Effector memory CD8-positive, alpha-beta T cell (primary cell): Measurements from ENCODE around the gene TRMT61A.
"Not testable (repeated sequence)": the region's sequence is repeated elsewhere in the genome, so short reads cannot be mapped to it uniquely, and the experiment has no call there.

ENCODE experiments used
- ATAC-seq: fragments of 150-1000 bp; cut with Tn5 transposase; replicated peaks from 2 replicates; pipeline ENCODE4 v1.10.0; 2021; ENCODE audit warnings: mild to moderate bottlenecking, moderate library complexity
- DNase-seq, 3 experiments: peaks; one replicate each; pipeline ENCODE4 v3.0.0; 2021
- H3K27ac Mint-ChIP-seq, 2 donors: one replicate each; pipeline ENCODE4 v1.8.0; 2022; ENCODE audit warnings: mild to moderate bottlenecking in 2 of 2, mixed read lengths in 2 of 2, moderate library complexity in 2 of 2
- H3K27me3 Mint-ChIP-seq, 2 donors: one replicate each; pipeline ENCODE4 v1.8.0; 2022; ENCODE audit warnings: mixed read lengths in 2 of 2
- H3K36me3 Mint-ChIP-seq: one replicate; pipeline ENCODE4 v1.8.0; 2022; ENCODE audit warnings: mild to moderate bottlenecking, moderate library complexity, mixed read lengths; ENCODE audit not compliant: insufficient read depth
- H3K4me1 Mint-ChIP-seq, 2 donors: one replicate each; pipeline ENCODE4 v1.8.0; 2022; ENCODE audit warnings: low read depth in 2 of 2, mixed read lengths in 2 of 2
- H3K4me3 Mint-ChIP-seq, 2 donors: one replicate each; pipeline ENCODE4 v1.8.0; 2022; ENCODE audit warnings: mild to moderate bottlenecking in 2 of 2, mixed read lengths in 2 of 2, moderate library complexity in 2 of 2
- H3K9me3 Mint-ChIP-seq, 2 donors: one replicate each; pipeline ENCODE4 v1.8.0; 2022; ENCODE audit warnings: mixed read lengths in 2 of 2

TRMT61A gene

GRCh38 chr14:103501041-103501870 lies 27.7 kb upstream of the TRMT61A start:
- DNase-seq, result no peak
- Mint-ChIP-seq H3K9me3 (no peaks in the 10 kb centered on the region), H3K36me3 (peaks cover 75% of the 10 kb centered on the region), H3K4me3 (no peak overlapping the region), H3K27ac (peak overlapping the region; percentile 20 to 24), H3K27me3 (no peaks in the 10 kb centered on the region), H3K4me1 (peaks cover 14 to 16% of the 10 kb centered on the region in 2 donors)
- no peak for ATAC-seq

GRCh38 chr14:103501921-103502669 lies 26.9 kb upstream of the TRMT61A start:
- no peak for DNase-seq
- H3K27me3 Mint-ChIP-seq, result no peaks in the 10 kb centered on the region
- H3K36me3 Mint-ChIP-seq, result peaks cover 76% of the 10 kb centered on the region
- H3K9me3 Mint-ChIP-seq, result no peaks in the 10 kb centered on the region
- peak overlapping the region; percentile 20 to 24 for H3K27ac Mint-ChIP-seq
- no peak overlapping the region for H3K4me3 Mint-ChIP-seq
- H3K4me1 Mint-ChIP-seq, result peaks cover 14 to 16% of the 10 kb centered on the region in 2 donors
- no peak for ATAC-seq

DNA sequence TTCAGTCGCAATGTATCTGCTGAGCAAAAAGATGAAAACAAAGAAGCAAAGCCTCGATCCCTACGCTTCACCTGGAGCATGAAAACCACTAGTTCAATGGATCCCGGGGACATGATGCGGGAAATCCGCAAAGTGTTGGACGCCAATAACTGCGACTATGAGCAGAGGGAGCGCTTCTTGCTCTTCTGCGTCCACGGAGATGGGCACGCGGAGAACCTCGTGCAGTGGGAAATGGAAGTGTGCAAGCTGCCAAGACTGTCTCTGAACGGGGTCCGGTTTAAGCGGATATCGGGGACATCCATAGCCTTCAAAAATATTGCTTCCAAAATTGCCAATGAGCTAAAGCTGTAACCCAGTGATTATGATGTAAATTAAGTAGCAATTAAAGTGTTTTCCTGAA lies 26.1 kb upstream of the TRMT61A start:
- H3K36me3 Mint-ChIP-seq, result peaks cover 72% of the 10 kb centered on the region
- H3K9me3 Mint-ChIP-seq, result no peaks in the 10 kb centered on the region
- H3K27ac Mint-ChIP-seq, result no peak overlapping the region
- no peak for ATAC-seq
- peaks cover 14 to 16% of the 10 kb centered on the region in 2 donors for H3K4me1 Mint-ChIP-seq
- DNase-seq, result no peak
- H3K27me3 Mint-ChIP-seq, result no peaks in the 10 kb centered on the region
- H3K4me3 Mint-ChIP-seq, result no peak overlapping the region

GRCh38 chr14:103503296-103503695 lies 25.7 kb upstream of the TRMT61A start:
- H3K4me3 Mint-ChIP-seq, result no peak overlapping the region
- H3K9me3 Mint-ChIP-seq, result no peaks in the 10 kb centered on the region
- no peaks in the 10 kb centered on the region for H3K27me3 Mint-ChIP-seq
- H3K4me1 Mint-ChIP-seq, result peaks cover 14 to 16% of the 10 kb centered on the region in 2 donors
- H3K27ac Mint-ChIP-seq, result no peak overlapping the region
- no peak for DNase-seq
- peaks cover 67% of the 10 kb centered on the region for H3K36me3 Mint-ChIP-seq
- ATAC-seq, result no peak

- DNase-seq (no peak), ATAC-seq (no peak)
- H3K27me3 Mint-ChIP-seq, result no peaks in the 10 kb centered on the region
- H3K9me3 Mint-ChIP-seq, result no peaks in the 10 kb centered on the region
- peaks cover 64% of the 10 kb centered on the region for H3K36me3 Mint-ChIP-seq
- no peak overlapping the region for H3K4me3 Mint-ChIP-seq
- peaks cover 12 to 14% of the 10 kb centered on the region in 2 donors for H3K4me1 Mint-ChIP-seq
- peak overlapping the region; percentile 11 to 19 for H3K27ac Mint-ChIP-seq
Observed at GRCh38 chr14:103504991-103505565, 23.9 kb upstream of the TRMT61A start.

- H3K36me3 Mint-ChIP-seq, result peaks cover 48% of the 10 kb centered on the region
- no peak overlapping the region for H3K27ac Mint-ChIP-seq
- H3K4me1 Mint-ChIP-seq, result peaks cover 4 to 9% of the 10 kb centered on the region in 2 donors
- H3K27me3 Mint-ChIP-seq, result no peaks in the 10 kb centered on the region
- no peak overlapping the region for H3K4me3 Mint-ChIP-seq
- H3K9me3 Mint-ChIP-seq, result no peaks in the 10 kb centered on the region
- DNase-seq, result no peak
- ATAC-seq, result no peak
Observed at GRCh38 chr14:103507751-103508150, 21.2 kb upstream of the TRMT61A start.

GRCh38 chr14:103508521-103509329 lies 20.3 kb upstream of the TRMT61A start:
- Mint-ChIP-seq H3K27me3 (no peaks in the 10 kb centered on the region), H3K27ac (peak overlapping the region in 1 of 2 donors; percentile 69), H3K4me1 (peaks cover 4 to 9% of the 10 kb centered on the region in 2 donors), H3K36me3 (peaks cover 38% of the 10 kb centered on the region), H3K4me3 (no peak overlapping the region), H3K9me3 (no peaks in the 10 kb centered on the region)
- DNase-seq (no peak), ATAC-seq (no peak)

GRCh38 chr14:103509864-103510723 lies 18.9 kb upstream of the TRMT61A start:
- Mint-ChIP-seq H3K4me3 (no peak overlapping the region), H3K27me3 (no peaks in the 10 kb centered on the region), H3K4me1 (peaks cover 6 to 8% of the 10 kb centered on the region in 2 donors), H3K27ac (peak overlapping the region; percentile 28 to 69), H3K36me3 (peaks cover 26% of the 10 kb centered on the region), H3K9me3 (no peaks in the 10 kb centered on the region)
- no peak for ATAC-seq
- no peak for DNase-seq

DNA sequence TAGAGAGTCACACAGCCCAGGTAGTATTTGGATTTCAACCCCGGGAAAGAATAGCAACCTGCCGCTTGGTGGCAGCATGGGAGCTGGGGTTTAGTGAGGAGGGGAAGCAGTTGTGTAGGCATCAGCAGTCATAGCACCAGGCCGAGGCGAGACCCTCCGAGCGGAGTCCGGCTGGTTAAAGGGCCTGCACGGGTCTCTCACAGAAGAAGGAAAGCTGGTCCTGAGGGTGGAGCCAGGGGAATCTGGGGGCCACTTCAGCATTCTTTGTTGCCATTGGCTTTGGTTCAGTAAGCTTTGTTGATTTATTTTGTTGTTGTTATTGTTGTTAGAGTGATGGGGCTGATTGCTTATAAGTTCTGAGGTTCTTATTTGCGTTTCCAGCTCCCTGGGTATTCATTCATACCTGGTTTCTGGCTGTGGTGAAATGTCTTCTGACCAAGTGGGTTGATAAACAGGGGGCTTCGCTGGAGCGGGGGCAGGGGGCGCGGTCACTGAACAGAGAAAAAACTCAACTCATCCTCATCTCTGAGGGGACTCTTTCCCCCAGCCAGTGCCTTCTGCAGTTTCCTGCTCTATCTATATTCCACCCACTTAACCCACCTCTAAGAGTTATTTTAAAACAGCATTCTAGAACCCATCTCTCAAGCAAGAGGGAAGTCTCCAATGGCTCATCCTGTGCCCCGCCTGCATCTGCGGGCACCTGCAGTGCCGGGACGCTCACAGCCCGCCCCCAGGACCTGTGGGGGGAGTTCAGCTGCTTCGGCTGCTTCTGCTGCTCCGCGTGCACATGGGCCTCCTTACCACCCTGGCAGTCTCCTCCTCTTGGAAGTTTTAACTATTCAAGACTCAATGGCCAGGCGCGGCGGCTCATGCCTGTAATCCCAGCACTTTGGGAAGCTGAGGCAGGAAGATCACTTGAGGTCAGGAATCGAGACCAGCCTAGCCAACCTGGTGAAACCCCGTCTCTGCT lies 18.0 kb upstream of the TRMT61A start:
- Mint-ChIP-seq H3K9me3 (no peaks in the 10 kb centered on the region), H3K4me3 (no peak overlapping the region), H3K4me1 (peaks cover 4 to 6% of the 10 kb centered on the region in 2 donors), H3K27me3 (no peaks in the 10 kb centered on the region), H3K27ac (no peak overlapping the region), H3K36me3 (peaks cover 20% of the 10 kb centered on the region)
- no peak for DNase-seq
- ATAC-seq, result no peak

GRCh38 chr14:103512180-103512579 lies 16.8 kb upstream of the TRMT61A start:
- H3K27ac Mint-ChIP-seq, H3K9me3 Mint-ChIP-seq, DNase-seq, H3K4me3 Mint-ChIP-seq, ATAC-seq, H3K27me3 Mint-ChIP-seq, H3K4me1 Mint-ChIP-seq: not testable (repeated sequence)
- peaks cover 19% of the 10 kb centered on the region for H3K36me3 Mint-ChIP-seq

GRCh38 chr14:103512701-103513611 lies 16.0 kb upstream of the TRMT61A start:
- Mint-ChIP-seq H3K4me3 (no peak overlapping the region), H3K4me1 (peaks cover 4 to 6% of the 10 kb centered on the region in 2 donors)

More at GRCh38 chr14:103512701-103513611, 16.0 kb upstream of the TRMT61A start:
- Mint-ChIP-seq H3K36me3 (peaks cover 17% of the 10 kb centered on the region), H3K27me3 (no peaks in the 10 kb centered on the region), H3K27ac (no peak overlapping the region), H3K9me3 (no peaks in the 10 kb centered on the region)
- DNase-seq (no peak), ATAC-seq (no peak)
